HCT116 (cell line): ENCODE data around the gene OPCML. TPM values are rescaled to one million over a fixed set of nuclear protein-coding genes. Genes with fewer than 3 reads are reported as not detected.

Source experiments
- ATAC-seq: fragments of 200-7000 bp; cut with Tn5 transposase; 2 replicates; pipeline ENCODE4 v1.9.1; 2020; ENCODE audit warnings: mild to moderate bottlenecking, moderate library complexity
- BruUV-seq: library from RNA; stranded (reverse); fragments of 400-500 nt; replicated peaks from 2 replicates; lab custom pipeline; 2021; lab: Mats Ljungman, UMichigan
- CTCF ChIA-PET: fragments of 300-600 bp; sonication (Branson Sonifier 250); formaldehyde crosslinking; loops from one replicate; lab custom pipeline; 2021; ENCODE audit warnings: antibody characterized with exemption; lab: Charles Lee
- POLR2A ChIA-PET: fragments of 300-600, 350-600 bp; sonication (Branson Sonifier 250); formaldehyde crosslinking; loops from one replicate; lab custom pipeline; 2021; ENCODE audit warnings: antibody characterized with exemption; lab: Charles Lee
- RAD21 ChIA-PET, 2 experiments: fragments of 300-600 bp; sonication (Branson Sonifier 250); formaldehyde crosslinking; loops; one replicate each; lab custom pipeline; 2023; ENCODE audit warnings: low total read pairs in 2 of 2; ENCODE audit not compliant: uncharacterized antibody in 2 of 2, unreplicated experiment in 2 of 2, low non-redundant PET in 1 of 2; lab: Charles Lee
- DNase-seq: peaks from one replicate; pipeline ENCODE4 v3.0.0-alpha.2; 2010; ENCODE audit warnings: low read depth, low spot score
- H2AFZ ChIP-seq: fragments of 200-600 bp; shearing (Covaris generic), sonication (generic); 2 replicates; pipeline ENCODE4 v1.6.1; 2017; ENCODE audit warnings: low read depth, mixed run types, mixed read lengths, antibody characterized with exemption, low read length; ENCODE audit not compliant: poor library complexity, severe bottlenecking
- H3K27ac ChIP-seq: 2 replicates; pipeline ENCODE4 v1.5.1; 2012; ENCODE audit warnings: low read depth, low read length
- H3K27me3 ChIP-seq: fragments of 200-600 bp; sonication (generic); 2 replicates; pipeline ENCODE4 v1.6.1; 2016; ENCODE audit warnings: mixed run types, low read length, mixed read lengths; ENCODE audit not compliant: insufficient read depth
- H3K36me3 ChIP-seq, 2 experiments: fragments of 200-500 bp in 1 of 2; fragments of 200-600 bp in 1 of 2; sonication (Bioruptor generic) in 1 of 2; sonication (generic) in 1 of 2; 2 replicates each; pipeline versions ENCODE4 v1.5.1 to v1.6.1; 2014 to 2016; ENCODE audit warnings: low read length in 2 of 2, inconsistent platforms in 1 of 2, mixed read lengths in 1 of 2, mixed run types in 1 of 2; ENCODE audit not compliant: insufficient read depth in 2 of 2, control insufficient read depth in 1 of 2
- H3K4me1 ChIP-seq, 2 experiments: fragments of 200-600 bp in 1 of 2; sonication (generic) in 1 of 2; 2 replicates each; pipeline versions ENCODE4 v1.5.1 to v1.6.1; 2012 to 2017; ENCODE audit warnings: low read length in 2 of 2, inconsistent platforms in 1 of 2, mild to moderate bottlenecking in 1 of 2, mixed read lengths in 1 of 2, mixed run types in 1 of 2, moderate library complexity in 1 of 2; ENCODE audit not compliant: insufficient read depth in 2 of 2, control insufficient read depth in 1 of 2
- H3K4me2 ChIP-seq: fragments of 200-600 bp; sonication (generic); 2 replicates; pipeline ENCODE4 v1.6.1; 2017; ENCODE audit warnings: mixed run types, low read length, mixed read lengths
- H3K4me3 ChIP-seq, 2 experiments: fragments of 200-600 bp in 1 of 2; sonication (generic) in 1 of 2; replicated peaks in 1 of 2; 2 replicates each; pipeline ENCODE4 v1.5.1; 2011 to 2016; ENCODE audit warnings: low read length in 2 of 2, control low read depth in 1 of 2, low read depth in 1 of 2, mild to moderate bottlenecking in 1 of 2, mixed read lengths in 1 of 2, mixed run types in 1 of 2
- H3K79me2 ChIP-seq: fragments of 200-600 bp; sonication (generic); 2 replicates; pipeline ENCODE4 v1.6.1; 2017; ENCODE audit warnings: mild to moderate bottlenecking, mixed run types, low read length, moderate library complexity, mixed read lengths; ENCODE audit not compliant: insufficient read depth
- H3K9ac ChIP-seq: fragments of 200-600 bp; sonication (generic); 2 replicates; pipeline ENCODE4 v1.6.1; 2016; ENCODE audit warnings: low read length, mixed read lengths
- H3K9me2 ChIP-seq: fragments of 200-600 bp; sonication (generic), shearing (Covaris generic); 2 replicates; pipeline ENCODE4 v1.6.1; 2017; ENCODE audit warnings: mixed run types, mild to moderate bottlenecking, moderate library complexity; ENCODE audit not compliant: insufficient read depth
- H3K9me3 ChIP-seq, 2 experiments: fragments of 200-500 bp in 1 of 2; fragments of 200-600 bp in 1 of 2; sonication (Bioruptor generic) in 1 of 2; sonication (generic) in 1 of 2; 2 replicates each; pipeline ENCODE4 v1.6.1; 2014 to 2017; ENCODE audit warnings: low read length in 2 of 2, mixed read lengths in 2 of 2, inconsistent platforms in 1 of 2, low read depth in 1 of 2, mild to moderate bottlenecking in 1 of 2, mixed run types in 1 of 2, moderate library complexity in 1 of 2; ENCODE audit not compliant: control insufficient read depth in 1 of 2, insufficient read depth in 1 of 2
- H4K20me1 ChIP-seq: fragments of 200-600 bp; sonication (generic), shearing (Covaris generic); 2 replicates; pipeline ENCODE4 v1.6.1; 2017; ENCODE audit warnings: mixed run types, mild to moderate bottlenecking, moderate library complexity; ENCODE audit not compliant: insufficient read depth
- ATF3 ChIP-seq: IDR thresholded peaks from 2 replicates; pipeline ENCODE4 v1.6.1; 2012
- ELF1 ChIP-seq: IDR thresholded peaks from 2 replicates; pipeline ENCODE4 v1.6.1; 2012; ENCODE audit warnings: low read depth, borderline replicate concordance
- EZH2phosphoT487 ChIP-seq: fragments of 200-600 bp; IDR thresholded peaks from 2 replicates; pipeline ENCODE4 v1.6.1; 2018; ENCODE audit warnings: antibody characterized with exemption, borderline replicate concordance
- JUND ChIP-seq: IDR thresholded peaks from 2 replicates; pipeline ENCODE4 v1.6.1; 2012
- MAX ChIP-seq: IDR thresholded peaks from 2 replicates; pipeline ENCODE4 v1.6.1; 2012
- POLR2A ChIP-seq: IDR thresholded peaks from 2 replicates; pipeline ENCODE4 v1.7.0; 2011; ENCODE audit warnings: borderline replicate concordance; ENCODE audit not compliant: insufficient read depth, insufficient read length; ENCODE audit errors: extremely low read depth
- REST ChIP-seq: IDR thresholded peaks from 2 replicates; pipeline ENCODE4 v1.6.1; 2012; ENCODE audit warnings: low read depth
- SP1 ChIP-seq: IDR thresholded peaks from 2 replicates; pipeline ENCODE4 v1.6.1; 2012; ENCODE audit warnings: low read depth
- SRF ChIP-seq: IDR thresholded peaks from 2 replicates; pipeline ENCODE4 v1.6.1; 2012; ENCODE audit warnings: low read depth
- ZFX ChIP-seq: fragments of 450-650 bp; IDR thresholded peaks from 2 replicates; pipeline ENCODE4 v1.6.1; 2017
- ZNF274 ChIP-seq: fragments of 200-500 bp; sonication (Bioruptor generic); IDR thresholded peaks from 2 replicates; pipeline ENCODE4 v1.6.1; 2014; ENCODE audit warnings: mild to moderate bottlenecking, low read depth, low read length, inconsistent platforms
- intact Hi-C: fragments of 100-400 bp; cut with micrococcal nuclease; formaldehyde crosslinking; loops from 2 replicates; pipeline ENCODE4 v1.10.0; 2022
- total RNA-seq: library from RNA; stranded (reverse); gene quantifications from one replicate; pipeline ENCODE4 v1.2.1, GENCODE V29; 2021; ENCODE audit not compliant: unreplicated experiment

The OPCML gene
- total RNA-seq, 1 experiment from 2014 or later, result not detected

- CTCF ChIA-PET, result no interaction called here
- RAD21 ChIA-PET, result no interaction called here
- H3K27ac ChIP-seq, result no peak overlapping the region
- no peak for ATAC-seq
- H3K79me2 ChIP-seq, result no peaks in the 10 kb centered on the region
- POLR2A ChIA-PET, result no interaction called here
- intact Hi-C loops, result no loop called here
- no TSS peak for BruUV-seq
- no peak overlapping the region for H3K4me2 ChIP-seq
- no peaks in the 10 kb centered on the region for H4K20me1 ChIP-seq
- no peak overlapping the region for H3K9ac ChIP-seq
- H3K9me3 ChIP-seq, result peaks cover 0 to 8% of the 10 kb centered on the region in 2 experiments; a peak in 2 of 4 replicates
- TF ChIP-seq JUND (no peak), SRF (no peak), POLR2A (no peak), ZFX (no peak), ZNF274 (no peak), MAX (no peak), REST (no peak), SP1 (no peak), EZH2phosphoT487 (no peak), ELF1 (no peak), ATF3 (no peak)
- TF ChIP-seq, all 23 proteins: peak for 0
- H3K4me1 ChIP-seq, result no peaks in the 10 kb centered on the region
- H3K9me2 ChIP-seq, result no peaks in the 10 kb centered on the region
- no peaks in the 10 kb centered on the region for H3K27me3 ChIP-seq
- H3K36me3 ChIP-seq, result no peaks in the 10 kb centered on the region
- no peak overlapping the region for H2AFZ ChIP-seq
- H3K4me3 ChIP-seq, result no peak overlapping the region
- no peak for DNase-seq
Observed at GRCh38 chr11:133536198-133536597, 3.9 kb upstream of the OPCML start.
